ENCODE measurements around the gene IL1RAP.

Gene IL1RAP

DNA sequence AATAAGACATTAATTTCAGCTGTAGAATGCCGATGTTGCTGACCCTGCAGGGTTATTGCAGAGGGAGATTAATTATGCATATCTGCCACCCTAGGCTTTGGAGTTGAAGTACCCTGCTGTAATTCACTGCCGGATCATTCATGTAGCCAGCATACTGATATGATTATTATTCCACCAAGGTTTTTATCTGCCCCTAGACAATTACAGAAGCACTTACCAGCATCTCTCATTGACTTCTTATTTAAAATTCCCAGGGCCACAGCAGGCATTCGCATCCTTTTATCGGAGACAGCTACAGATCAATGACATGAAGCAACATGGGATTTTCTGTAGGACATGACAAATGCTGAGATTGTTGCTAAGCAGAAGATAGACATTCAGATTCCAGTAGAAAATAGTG lies 31.3 kb downstream of the IL1RAP start:
- no peak for DNase-seq (ENCODE audit: low read depth)
- H3K4me3 ChIP-seq (ENCODE audit: low read depth, low read length), result no peak overlapping the region

DNA sequence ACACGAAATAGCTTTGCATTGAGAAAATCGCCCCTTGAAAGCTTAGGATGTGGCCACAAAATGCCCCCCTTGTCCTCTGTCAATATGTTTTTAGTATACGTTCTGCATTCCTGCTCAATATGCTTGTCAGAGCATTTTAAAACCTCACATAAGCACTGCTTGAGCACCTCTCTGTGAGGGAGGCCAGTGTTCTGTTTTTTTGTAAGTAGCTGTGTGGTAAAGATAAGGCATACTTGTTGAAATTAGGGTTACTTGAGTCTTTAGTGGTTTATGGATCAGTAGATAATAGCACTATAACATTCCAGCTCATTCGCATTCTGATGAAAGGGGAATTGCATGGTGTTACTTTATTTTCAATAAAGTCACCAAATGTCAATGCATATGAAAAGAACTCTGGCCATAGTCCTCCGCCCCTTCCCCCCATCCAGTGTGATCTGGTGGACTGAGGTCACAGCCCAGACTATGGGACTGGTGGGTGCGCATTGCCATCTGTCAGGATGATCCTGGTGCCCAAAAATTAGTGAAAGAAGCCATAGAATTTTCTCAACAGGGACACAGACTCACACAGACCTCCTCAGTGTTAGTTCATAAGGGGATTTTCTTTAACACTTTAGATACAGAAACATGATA lies 33.1 kb downstream of the IL1RAP start:
- TF ChIP-seq MYC (IDR thresholded peaks at IDR 0.05; ENCODE audit: low read depth, low read length), result no peak
- TF ChIP-seq POLR2A (IDR thresholded peaks at IDR 0.05; ENCODE audit: extremely low read depth, insufficient read length), result no peak
- TF ChIP-seq, protein P1, sequence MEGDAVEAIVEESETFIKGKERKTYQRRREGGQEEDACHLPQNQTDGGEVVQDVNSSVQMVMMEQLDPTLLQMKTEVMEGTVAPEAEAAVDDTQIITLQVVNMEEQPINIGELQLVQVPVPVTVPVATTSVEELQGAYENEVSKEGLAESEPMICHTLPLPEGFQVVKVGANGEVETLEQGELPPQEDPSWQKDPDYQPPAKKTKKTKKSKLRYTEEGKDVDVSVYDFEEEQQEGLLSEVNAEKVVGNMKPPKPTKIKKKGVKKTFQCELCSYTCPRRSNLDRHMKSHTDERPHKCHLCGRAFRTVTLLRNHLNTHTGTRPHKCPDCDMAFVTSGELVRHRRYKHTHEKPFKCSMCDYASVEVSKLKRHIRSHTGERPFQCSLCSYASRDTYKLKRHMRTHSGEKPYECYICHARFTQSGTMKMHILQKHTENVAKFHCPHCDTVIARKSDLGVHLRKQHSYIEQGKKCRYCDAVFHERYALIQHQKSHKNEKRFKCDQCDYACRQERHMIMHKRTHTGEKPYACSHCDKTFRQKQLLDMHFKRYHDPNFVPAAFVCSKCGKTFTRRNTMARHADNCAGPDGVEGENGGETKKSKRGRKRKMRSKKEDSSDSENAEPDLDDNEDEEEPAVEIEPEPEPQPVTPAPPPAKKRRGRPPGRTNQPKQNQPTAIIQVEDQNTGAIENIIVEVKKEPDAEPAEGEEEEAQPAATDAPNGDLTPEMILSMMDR (IDR thresholded peaks at IDR 0.05; ENCODE audit: low read depth, low read length), result no peak
- TF ChIP-seq, protein P2, sequence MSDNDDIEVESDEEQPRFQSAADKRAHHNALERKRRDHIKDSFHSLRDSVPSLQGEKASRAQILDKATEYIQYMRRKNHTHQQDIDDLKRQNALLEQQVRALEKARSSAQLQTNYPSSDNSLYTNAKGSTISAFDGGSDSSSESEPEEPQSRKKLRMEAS (IDR thresholded peaks at IDR 0.05; ENCODE audit: low read depth, low read length), result no peak
- no peak for DNase-seq (ENCODE audit: low read depth)
- no peak overlapping the region for H3K4me3 ChIP-seq (ENCODE audit: low read depth, low read length)

More for the DNA sequence above, 31.3 kb downstream of the IL1RAP start:
- TF ChIP-seq, protein P1 (IDR thresholded peaks at IDR 0.05; ENCODE audit: low read depth, low read length), result no peak
- TF ChIP-seq POLR2A (IDR thresholded peaks at IDR 0.05; ENCODE audit: extremely low read depth, insufficient read length) (no peak), MYC (IDR thresholded peaks at IDR 0.05; ENCODE audit: low read depth, low read length) (no peak)
- TF ChIP-seq, protein P2 (IDR thresholded peaks at IDR 0.05; ENCODE audit: low read depth, low read length), result no peak

DNA sequence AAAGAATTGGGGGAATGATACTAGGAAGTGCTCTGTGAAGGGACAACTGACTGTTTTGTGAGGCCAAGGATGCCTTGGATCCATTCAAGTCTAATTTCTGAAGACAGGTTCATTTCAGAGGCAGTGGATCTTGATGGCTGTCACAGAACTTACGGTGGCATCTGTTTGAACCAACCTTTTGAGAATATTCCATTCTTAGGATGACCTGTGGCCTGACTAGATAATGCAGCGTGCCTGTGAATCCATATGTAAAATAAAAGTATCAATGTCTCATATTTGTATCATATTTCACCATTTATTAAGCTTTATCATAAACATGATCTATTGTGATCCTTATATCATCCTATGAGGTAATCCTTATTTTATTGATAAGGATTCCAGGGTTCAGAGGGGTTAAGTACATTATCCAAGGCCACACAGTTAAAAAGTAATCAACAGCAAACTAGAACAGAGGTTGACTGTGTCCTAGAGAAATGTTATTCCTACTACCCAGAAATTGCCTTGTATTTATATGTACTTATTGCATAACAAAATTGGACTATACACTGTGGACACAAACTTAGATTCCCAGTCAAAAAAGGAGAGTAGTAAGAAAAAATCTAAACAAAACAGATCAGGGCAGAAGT lies 34.3 kb downstream of the IL1RAP start:
- no peak for DNase-seq (ENCODE audit: low read depth)
- H3K4me3 ChIP-seq (ENCODE audit: low read depth, low read length), result no peak overlapping the region
- TF ChIP-seq MYC (IDR thresholded peaks at IDR 0.05; ENCODE audit: low read depth, low read length), result no peak
- TF ChIP-seq POLR2A (IDR thresholded peaks at IDR 0.05; ENCODE audit: extremely low read depth, insufficient read length), result no peak
- TF ChIP-seq, protein P1 (IDR thresholded peaks at IDR 0.05; ENCODE audit: low read depth, low read length), result no peak
- TF ChIP-seq, protein P2 (IDR thresholded peaks at IDR 0.05; ENCODE audit: low read depth, low read length), result no peak

DNA sequence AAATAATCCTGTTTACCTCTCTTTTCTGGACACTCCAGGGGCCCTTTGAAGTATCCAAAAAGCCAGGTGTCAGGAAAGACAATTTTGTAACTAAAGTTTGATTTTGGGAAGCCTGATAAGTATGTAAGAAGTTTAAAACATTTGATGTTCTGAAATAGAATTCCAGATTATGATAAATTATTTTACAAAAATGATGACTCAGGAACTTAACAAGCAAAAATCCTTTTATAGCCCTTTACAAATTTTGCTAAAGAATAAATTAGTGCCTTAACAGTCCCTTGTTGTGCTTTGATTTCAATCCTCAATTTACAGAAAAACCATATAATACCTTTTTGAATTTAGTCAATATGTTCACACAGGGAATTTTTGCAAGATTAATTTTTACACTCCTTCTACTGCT lies 38.1 kb downstream of the IL1RAP start:
- DNase-seq (ENCODE audit: low read depth), result no peak
- no peak overlapping the region for H3K4me3 ChIP-seq (ENCODE audit: low read depth, low read length)
- TF ChIP-seq, protein P2 (IDR thresholded peaks at IDR 0.05; ENCODE audit: low read depth, low read length), result no peak
- TF ChIP-seq POLR2A (IDR thresholded peaks at IDR 0.05; ENCODE audit: extremely low read depth, insufficient read length), result no peak
- TF ChIP-seq, protein P1 (IDR thresholded peaks at IDR 0.05; ENCODE audit: low read depth, low read length), result no peak
- TF ChIP-seq MYC (IDR thresholded peaks at IDR 0.05; ENCODE audit: low read depth, low read length), result no peak

DNA sequence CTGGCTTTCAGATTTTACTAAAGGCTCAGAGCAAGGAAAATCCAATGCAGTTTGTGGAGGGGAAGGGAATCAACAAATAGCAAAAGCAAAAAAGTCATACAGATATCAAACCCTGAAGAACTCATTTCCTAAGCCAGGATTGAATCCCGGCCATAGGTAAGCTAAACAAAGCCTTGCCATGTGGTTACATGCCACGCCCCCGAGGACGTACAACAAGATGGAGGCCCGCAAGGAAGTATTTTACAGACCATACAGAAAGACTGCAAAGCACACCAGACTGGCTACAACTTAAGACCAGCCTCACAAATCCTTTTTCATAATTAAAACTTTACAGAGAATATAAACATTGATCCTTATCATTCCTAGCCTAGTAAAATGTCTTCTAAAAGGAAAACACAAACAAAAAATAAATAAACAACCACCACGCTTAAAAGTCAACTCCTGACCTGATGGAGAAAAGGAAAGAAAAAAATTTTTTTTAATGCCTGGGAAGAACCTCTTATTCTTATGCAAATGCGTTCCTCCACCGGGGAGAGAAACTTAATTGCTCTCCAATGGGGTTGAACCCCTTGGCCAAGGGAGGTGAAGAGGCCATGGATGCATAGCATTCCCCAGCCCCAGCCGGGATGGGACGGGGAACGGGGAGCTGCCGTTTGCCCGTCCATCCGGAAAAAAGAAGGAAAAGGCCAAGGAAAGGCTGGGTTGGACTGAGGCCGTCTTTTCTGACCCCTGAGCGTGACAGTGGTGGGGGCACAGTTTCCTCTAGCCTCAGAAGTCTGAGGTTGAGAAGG lies 39.3 kb downstream of the IL1RAP start:
- no peak overlapping the region for H3K4me3 ChIP-seq (ENCODE audit: low read depth, low read length)
- TF ChIP-seq, protein P2 (IDR thresholded peaks at IDR 0.05; ENCODE audit: low read depth, low read length), result no peak
- no peak for TF ChIP-seq MYC (IDR thresholded peaks at IDR 0.05; ENCODE audit: low read depth, low read length)
- TF ChIP-seq POLR2A (IDR thresholded peaks at IDR 0.05; ENCODE audit: extremely low read depth, insufficient read length), result no peak
- TF ChIP-seq, protein P1 (IDR thresholded peaks at IDR 0.05; ENCODE audit: low read depth, low read length), result no peak

More for the DNA sequence above, 39.3 kb downstream of the IL1RAP start:
- no peak for DNase-seq (ENCODE audit: low read depth)
